GM12873 (cell line): Measurements from ENCODE around the gene RS1.

Experiments
- CTCF ChIP-seq: IDR thresholded peaks from 2 replicates; pipeline ENCODE4 v1.5.1; 2012; ENCODE audit warnings: low read depth, mild to moderate bottlenecking, moderate library complexity, low read length, control low read depth; ENCODE audit not compliant: insufficient read depth; ENCODE audit errors: missing control alignments

Gene RS1

DNA sequence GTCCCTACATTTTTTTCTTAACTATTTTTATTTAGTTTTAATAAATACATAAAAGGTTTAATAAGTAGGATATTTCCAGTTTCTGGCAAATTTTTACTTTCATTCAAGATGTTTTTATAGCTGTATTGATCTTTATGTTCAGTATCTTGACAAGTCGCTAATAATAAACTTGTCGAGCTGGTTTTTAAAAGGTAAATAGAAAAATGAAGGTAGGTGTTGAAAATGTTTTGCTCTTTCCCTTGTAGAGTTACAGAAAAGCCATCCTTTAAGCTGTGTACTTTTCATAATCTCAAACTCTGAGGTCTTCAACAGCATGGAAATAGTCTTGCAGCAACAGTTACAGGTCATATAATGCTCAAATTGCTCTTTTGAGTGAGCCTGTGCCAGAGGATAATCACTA lies 52.6 kb downstream of the RS1 start:
- no peak for TF ChIP-seq CTCF

DNA sequence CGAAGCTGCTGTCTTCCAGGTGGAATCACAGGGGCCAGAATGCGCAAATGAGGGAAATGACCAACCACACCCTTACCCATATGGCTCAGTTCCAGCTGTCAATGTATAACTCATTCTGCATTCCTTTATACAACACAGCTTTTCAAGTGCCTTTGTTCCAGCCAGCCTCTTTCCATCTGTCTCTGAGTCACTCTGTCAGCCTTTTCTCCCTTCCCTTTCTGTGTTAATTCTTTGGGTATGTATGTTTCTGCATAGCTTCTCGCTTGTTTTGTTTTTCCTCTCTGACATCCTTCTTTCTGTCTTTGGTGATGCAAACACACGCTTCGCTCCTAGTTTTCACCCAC lies 54.5 kb downstream of the RS1 start:
- no peak for TF ChIP-seq CTCF

- no peak for TF ChIP-seq CTCF
Measured at GRCh38 chrX:18616688-18617406, 55.1 kb downstream of the RS1 start.

- TF ChIP-seq CTCF = no peak
Measured at GRCh38 chrX:18613930-18614639, 57.8 kb downstream of the RS1 start.

DNA sequence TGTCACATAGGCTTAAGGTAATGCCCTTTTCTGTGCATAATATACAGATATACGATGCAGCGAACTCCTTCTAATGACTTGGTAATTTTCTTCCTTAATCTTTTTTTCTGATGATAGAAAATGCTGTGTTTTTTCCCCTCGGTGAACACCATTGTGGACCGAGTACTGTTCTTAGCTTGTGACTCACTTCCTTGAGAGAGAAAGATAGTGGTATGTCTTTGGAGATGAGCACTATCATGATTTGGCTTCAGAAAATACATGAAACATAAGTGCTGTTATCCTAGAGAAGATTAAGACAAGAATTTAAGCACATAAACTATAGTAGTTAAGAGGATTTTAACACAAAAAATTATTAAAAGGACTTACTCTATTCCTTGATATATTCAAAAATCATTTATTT lies 63.9 kb downstream of the RS1 start:
- no peak for TF ChIP-seq CTCF

DNA sequence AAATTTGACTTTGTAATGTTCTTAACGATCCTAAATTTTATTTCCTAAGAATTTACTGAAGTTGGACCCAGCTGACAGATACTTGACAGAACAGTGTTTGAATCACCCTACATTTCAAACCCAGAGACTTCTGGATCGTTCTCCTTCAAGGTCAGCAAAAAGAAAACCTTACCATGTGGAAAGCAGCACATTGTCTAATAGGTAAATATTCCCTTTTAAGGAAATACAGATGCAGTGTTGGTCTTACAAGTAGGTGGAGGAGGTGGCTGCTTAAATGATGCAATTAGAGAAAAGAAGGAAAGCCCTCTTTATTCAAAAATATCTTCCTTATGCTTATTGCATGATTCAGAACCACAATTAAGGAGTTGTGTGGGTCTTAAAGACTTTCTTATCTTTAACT lies 73.5 kb downstream of the RS1 start:
- TF ChIP-seq CTCF = no peak

- no peak for TF ChIP-seq CTCF
Measured at GRCh38 chrX:18596096-18596495, 75.8 kb downstream of the RS1 start.
